ENCODE data around the gene NOL7. TPM values are rescaled to one million over a fixed set of nuclear protein-coding genes. Genes with fewer than 3 reads are reported as not detected.

NOL7 gene
- total and polyA plus RNA-seq, 2 donors (not counting 3 experiments of a cell fraction or from before 2014, with no cell fraction given), result 36.3 to 80.0 TPM

GRCh38 chr6:13624871-13625288, 9.7 kb downstream of the NOL7 start:
- Histone ChIP-seq H3K79me2 (ENCODE audit: control insufficient read depth, insufficient read depth, low read length) (no peaks in the 10 kb centered on the region), H3K4me1 (ENCODE audit: control insufficient read depth, extremely low read depth, insufficient read depth, low read length) (no peaks in the 10 kb centered on the region), H3K27ac (ENCODE audit: insufficient read depth, low read depth, low read length) (no peak overlapping the region), H3K36me3 (ENCODE audit: control insufficient read depth in 2 of 2, extremely low read depth in 1 of 2, insufficient read depth in 2 of 2, low read length in 2 of 2) (peaks cover 5 to 27% of the 10 kb centered on the region in 2 experiments), H2AFZ (ENCODE audit: low read depth, low read length) (no peak overlapping the region), H3K9me3 (replicated peaks; ENCODE audit: control insufficient read depth, insufficient read depth, low read length) (no peaks in the 10 kb centered on the region), H3K27me3 (ENCODE audit: control insufficient read depth in 2 of 2, insufficient read depth in 2 of 2, low read length in 2 of 2) (no peaks in the 10 kb centered on the region), H3K4me2 (ENCODE audit: insufficient read depth, low read length) (no peak overlapping the region), H3K4me3 (replicated peaks in 1 of 3; ENCODE audit: insufficient read depth in 1 of 3, low read depth in 1 of 3, low read length in 3 of 3) (no peak overlapping the region), H3K9me1 (replicated peaks; ENCODE audit: control insufficient read depth, extremely low read depth, insufficient read depth, low read length) (no peaks in the 10 kb centered on the region), H3K9ac (replicated peaks; ENCODE audit: extremely low read depth, insufficient read depth, low read length) (no peak overlapping the region), H4K20me1 (replicated peaks; ENCODE audit: control insufficient read depth, extremely low read depth, insufficient read depth, low read length) (no peaks in the 10 kb centered on the region)
- ChIA-PET CTCF (interaction anchor here (0.6 to 2.6 kb wide), 29 partner anchors 8 to 442 kb away, joined by 3 to 33 read pairs (median 4); partner anchors contain the start of genes NOL7, RANBP9, SIRT5 and TBC1D7), POLR2A (interaction anchor here (0.6 kb wide), 1 partner anchor 66 kb away, joined by 3 read pairs; no protein-coding TSS in a partner anchor)
- no TSS peak for BruUV-seq (replicated peaks)
- no peak for FAIRE-seq
- intact Hi-C loops (cut with micrococcal nuclease), result loop anchor here (2.0 to 10.0 kb wide), 2 partner anchors 288 to 440 kb away; no protein-coding TSS in a partner anchor
- DNase-seq (ENCODE audit: low read depth, low spot score), result peak; percentile 40
- TF ChIP-seq FOS (IDR thresholded peaks at IDR 0.05; ENCODE audit: borderline replicate concordance, insufficient read depth, low read length), result no peak
- TF ChIP-seq GATA2 (IDR thresholded peaks at IDR 0.05; ENCODE audit: insufficient read depth, insufficient read length, low read depth, low read length), result no peak
- TF ChIP-seq, protein P1, sequence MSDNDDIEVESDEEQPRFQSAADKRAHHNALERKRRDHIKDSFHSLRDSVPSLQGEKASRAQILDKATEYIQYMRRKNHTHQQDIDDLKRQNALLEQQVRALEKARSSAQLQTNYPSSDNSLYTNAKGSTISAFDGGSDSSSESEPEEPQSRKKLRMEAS (IDR thresholded peaks at IDR 0.05; ENCODE audit: insufficient read depth, insufficient read length), result no peak
- TF ChIP-seq POLR2AphosphoS5 (IDR thresholded peaks at IDR 0.05; ENCODE audit: insufficient read depth, low read depth, low read length), result peak; percentile 18
- TF ChIP-seq POLR2A (IDR thresholded peaks at IDR 0.05; ENCODE audit: low read depth, low read length), result peak; percentile 47
- TF ChIP-seq EZH2 (IDR thresholded peaks at IDR 0.05; ENCODE audit: borderline replicate concordance, low read depth, low read length, severe bottlenecking), result no peak
- TF ChIP-seq MYC (IDR thresholded peaks at IDR 0.05; ENCODE audit: low read depth, low read length), result no peak
- peak; percentile 54 to 63 for TF ChIP-seq CTCF (IDR thresholded peaks at IDR 0.05; ENCODE audit: extremely low read depth in 1 of 2, insufficient read depth in 1 of 2, low read depth in 1 of 2, low read length in 2 of 2)
- TF ChIP-seq JUN (IDR thresholded peaks at IDR 0.05; ENCODE audit: borderline replicate concordance, insufficient read depth, insufficient read length, low read depth), result no peak
- dilution Hi-C loops (cut with MboI; ENCODE audit: extremely low pct_ligation_motif_present, low sequenced_read_pairs), result no loop called here
